Left renal cortex interstitium (tissue), 4 donors: Measurements from ENCODE around the gene SLC35D2. TPM values are rescaled to one million over a fixed set of nuclear protein-coding genes. Genes with fewer than 3 reads are reported as not detected.
"Not testable (repeated sequence)": the region's sequence is repeated elsewhere in the genome, so short reads cannot be mapped to it uniquely, and the experiment has no call there.

Experiments
- DNase-seq, 4 donors: peaks; one replicate each; pipeline ENCODE4 v3.0.0-alpha.2; 2013; ENCODE audit warnings: low read depth in 4 of 4, low spot score in 2 of 4, missing footprints in 1 of 4
- polyA plus RNA-seq, 4 donors: library from polyadenylated mRNA; unstranded; fragments of 120-200 nt; gene quantifications; one replicate each; pipeline ENCODE4 v1.2.1, GENCODE V29; 2013; ENCODE audit not compliant: insufficient read length in 4 of 4

Gene SLC35D2
- polyA plus RNA-seq, 4 donors, result 34.6 to 38.7 (median 37.6) TPM

DNA sequence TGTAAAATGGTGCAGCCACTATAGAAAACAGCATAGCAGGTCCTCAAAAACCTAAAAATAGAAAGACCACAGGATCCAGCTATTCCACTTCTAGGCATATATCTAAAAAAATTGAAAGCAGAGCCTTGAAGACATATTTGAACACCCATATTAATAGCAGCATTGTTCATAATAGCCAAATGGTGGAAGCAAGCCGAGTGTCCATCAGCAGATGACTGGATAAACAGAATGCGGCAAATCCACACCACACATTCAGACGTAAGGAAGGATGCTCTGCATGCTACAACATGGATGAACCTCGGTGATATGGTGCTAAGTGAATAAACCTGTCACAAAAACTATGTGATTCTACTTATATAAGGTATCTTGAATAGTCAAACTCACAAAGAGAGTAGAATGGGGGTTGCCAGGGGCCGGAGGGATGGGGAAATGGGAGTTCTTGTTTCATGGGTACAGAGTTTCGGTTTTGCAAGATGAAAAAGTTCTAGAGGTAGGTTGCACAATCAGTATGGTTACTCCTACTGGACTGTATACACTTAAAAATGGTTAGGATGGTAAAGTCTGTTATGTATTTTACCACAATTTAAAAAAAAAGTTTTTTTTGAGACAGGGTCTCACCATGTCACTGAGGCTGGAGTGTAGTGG, 64.5 kb downstream of the SLC35D2 start:
- no peak for DNase-seq

DNA sequence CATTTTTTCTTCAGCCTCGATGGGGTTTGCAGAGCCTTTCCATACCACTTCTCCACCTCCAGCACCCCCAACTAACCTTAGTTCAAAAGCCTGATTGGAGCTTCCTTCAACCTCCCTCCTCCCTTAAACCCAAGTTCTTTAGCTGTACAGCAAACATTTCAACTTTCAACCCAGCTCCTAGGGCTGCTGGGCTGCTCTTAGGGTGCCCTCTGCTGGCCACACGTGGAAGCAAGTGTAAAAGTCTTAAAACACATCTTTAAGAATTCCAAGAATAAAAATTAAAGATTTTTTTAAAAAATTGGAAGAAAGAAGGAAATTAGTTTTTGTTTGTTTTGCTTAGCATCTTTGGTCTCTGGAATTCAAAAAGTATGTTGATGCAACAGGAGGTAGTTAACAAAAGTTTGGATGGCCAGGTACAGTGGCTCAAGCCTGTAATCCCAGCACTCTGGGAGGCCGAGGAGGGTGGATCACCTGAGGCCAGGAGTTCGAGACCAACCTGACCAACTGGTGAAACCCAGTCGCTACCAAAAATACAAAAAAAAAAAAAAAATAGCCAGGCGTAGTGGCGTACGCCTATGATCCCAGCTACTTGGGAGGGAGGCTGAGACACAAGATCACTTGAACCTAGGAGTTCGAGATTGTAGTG, 66.1 kb downstream of the SLC35D2 start:
- DNase-seq, result peak in 3 of 4 donors; percentile 24 to 48 (median 45)

DNA sequence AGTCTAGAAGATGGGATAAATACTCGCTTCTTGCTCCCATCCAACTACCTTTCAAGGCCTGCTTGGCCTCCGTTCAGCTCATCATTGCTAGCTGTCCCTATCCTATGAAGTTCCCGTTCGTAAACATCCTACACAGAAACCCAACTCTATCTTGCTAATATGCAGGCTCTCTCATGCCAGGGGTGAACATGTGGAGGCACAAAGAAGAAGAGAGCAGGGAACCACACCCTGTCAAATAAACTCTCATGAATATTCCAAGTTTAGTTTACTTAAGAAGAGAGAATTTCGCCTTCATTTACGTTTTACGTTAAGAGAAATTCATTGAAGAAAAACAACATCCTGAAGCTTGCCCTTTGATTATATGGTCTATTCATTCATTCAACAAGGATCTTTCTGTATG, 73.7 kb downstream of the SLC35D2 start:
- DNase-seq, result no peak

DNA sequence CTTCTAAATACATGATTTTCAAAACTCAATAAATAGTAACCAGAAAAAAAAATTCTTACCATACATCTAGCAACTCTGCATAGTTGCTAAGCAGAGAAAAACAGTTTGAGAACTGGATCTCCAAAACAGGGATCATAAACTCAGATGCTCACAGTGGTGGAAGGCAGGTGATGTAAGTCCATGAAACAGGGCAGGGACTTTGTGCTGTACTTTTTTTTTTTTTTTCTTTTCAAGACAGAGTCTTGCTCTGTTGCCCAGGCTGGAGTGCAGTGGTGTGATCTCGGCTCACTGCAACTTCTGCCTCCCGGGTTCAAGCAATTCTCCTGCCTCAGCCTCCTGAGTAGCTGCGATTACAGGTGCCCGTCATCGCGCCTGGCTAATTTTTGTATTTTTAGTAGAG, 76.6 kb downstream of the SLC35D2 start:
- DNase-seq, result not testable (repeated sequence)

DNA sequence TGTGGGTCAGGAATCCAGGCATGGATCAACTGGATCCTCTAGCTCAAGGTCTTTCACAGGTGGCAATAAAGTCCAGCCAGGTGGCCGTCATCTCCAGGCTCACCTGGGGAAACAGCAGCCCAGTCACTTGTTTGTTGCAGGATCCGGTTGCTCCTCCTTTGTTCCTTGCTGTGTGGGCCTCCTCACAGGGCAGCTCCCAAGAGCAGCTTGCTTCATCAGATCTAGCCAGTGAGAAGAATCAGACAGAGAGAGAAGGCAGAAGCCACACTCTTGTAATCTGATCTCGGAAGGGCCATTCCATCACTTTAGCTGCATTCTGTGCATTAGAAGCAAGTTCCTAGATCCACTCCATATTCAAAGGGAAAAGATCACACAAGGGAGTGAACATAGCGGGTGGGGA, 78.3 kb downstream of the SLC35D2 start:
- no peak for DNase-seq

DNA sequence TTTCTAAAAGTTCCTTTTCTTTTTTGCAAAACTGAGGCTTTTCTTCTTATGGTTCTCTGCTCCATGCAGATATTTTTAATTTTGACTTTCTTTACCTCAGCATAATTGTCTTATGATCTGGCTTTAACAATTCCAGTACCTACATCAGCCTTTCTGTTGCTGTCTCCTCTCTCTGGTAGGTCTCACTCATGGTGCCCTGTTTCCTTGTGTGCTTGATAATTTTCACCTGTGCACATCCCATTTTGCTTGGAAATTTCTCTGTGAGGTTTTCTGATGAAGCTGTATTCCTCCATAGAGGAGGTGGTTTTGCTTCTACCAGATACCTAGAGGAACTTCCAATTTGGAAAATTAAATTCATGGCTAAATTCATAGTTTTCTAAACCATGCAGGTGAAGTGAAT, 79.3 kb downstream of the SLC35D2 start:
- no peak for DNase-seq

DNA sequence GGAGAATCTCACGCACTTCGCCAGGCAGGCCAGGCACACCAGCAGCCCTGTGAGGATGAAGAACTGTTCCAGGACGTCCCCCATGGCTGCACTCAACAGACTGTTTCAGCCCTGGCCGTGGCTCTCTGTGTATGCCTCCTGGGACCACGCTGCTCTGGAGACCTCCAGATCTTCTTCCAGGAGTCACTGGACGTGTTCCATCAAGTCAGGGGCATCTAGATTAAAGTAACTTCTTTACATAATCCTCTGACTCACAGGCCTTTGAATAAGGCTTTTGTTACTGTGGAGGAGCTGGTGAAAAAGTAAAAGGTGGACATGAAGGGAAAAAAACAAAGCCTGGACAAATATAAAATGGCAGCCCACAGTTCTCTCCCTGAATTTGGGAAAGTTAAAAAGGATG, 81.5 kb downstream of the SLC35D2 start, which contains the start of gene HSD17B3:
Gene HSD17B3, minus strand, starts transcription at position 156 of the 400 bp plus-strand sequence. Its CDS starts 72 bp downstream, at position 84.
- DNase-seq, result no peak

DNA sequence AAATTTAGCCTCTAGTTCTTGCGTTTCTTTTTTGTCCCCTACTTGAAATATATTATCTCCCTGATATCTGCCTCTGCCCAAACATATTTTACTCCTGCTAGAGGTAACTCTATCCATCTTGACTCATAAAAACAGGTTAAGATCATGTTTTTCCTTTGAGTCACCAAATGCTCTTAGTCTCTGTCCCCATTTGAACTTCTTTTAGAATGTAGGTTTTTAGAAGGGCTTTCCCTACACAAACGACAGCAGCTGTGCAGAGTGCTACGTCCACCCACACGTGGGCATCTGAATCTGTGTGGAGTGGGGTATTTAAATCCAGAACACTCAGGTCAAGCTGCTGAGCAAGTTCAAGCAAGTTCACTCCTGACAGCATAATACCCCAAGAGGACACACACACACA, 83.7 kb downstream of the SLC35D2 start:
- no peak for DNase-seq

DNA sequence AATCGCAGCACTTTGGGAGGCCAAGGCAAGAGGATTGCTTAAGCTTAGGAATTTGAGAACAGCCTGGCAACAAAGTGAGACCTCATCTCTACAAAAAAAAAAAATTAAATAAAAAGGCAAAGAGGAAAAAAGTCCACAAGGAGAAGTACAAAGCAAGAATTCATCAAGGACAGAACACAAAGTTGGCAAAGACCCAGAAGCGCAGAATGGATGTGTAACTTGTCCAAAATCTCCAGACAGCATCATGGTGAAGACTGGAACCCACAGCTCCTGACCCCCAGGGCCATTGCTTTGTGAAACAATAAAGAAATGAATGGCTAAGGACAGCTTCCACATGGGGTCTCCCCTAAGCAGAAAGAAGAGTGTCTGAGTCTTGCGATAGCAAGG, 89.4 kb downstream of the SLC35D2 start:
- DNase-seq, result no peak

DNA sequence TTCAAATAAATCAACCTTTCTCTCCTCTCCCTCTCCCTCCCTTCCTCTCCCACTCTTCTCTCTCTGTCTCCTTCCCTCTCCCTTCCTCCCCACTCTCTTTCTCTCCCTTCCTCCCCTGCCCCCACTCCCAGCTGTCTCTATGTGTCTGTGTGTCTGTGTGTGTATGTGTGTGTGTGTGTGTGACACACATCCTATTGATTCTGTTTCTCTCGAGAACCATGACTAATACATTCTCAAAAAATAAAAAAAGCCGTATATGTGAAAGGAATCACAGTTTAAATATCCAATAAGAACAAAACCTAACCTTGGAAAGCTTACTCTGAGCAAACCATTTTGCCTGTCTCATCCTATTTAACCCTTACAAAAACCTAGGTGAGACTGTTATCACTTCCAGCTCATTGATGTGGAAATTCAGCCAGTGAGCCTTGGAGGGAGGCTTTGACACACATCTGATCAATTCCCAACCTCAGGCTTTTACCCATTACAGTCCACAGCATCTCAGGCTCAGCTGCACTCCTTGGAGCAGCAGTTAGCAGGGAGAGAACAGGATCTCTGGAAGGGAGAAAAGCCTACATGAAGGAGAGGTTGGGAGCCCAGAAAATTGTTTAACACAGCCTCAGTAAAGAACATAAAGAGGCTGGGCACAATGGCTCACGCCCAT, 89.9 kb downstream of the SLC35D2 start:
- no peak for DNase-seq

DNA sequence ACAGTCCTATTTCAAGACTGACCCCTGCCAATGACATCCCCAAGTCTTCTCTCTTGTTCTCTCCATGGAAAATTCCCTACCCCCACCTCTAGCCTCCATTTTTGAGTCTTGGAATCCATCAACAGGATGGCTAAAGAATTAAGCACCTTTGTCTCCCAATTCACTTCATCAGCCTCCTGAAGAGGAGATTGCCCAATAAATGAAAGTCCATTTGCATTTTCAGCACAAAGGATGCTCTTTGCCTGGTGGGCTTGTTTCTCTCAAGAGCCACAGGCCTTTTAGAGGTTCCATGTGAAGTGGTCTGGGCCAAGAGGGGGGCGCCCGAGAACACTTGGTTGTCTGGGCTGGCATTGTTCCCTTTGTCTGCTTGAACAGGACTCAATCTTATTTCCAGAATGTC, 94.1 kb downstream of the SLC35D2 start:
- no peak for DNase-seq

DNA sequence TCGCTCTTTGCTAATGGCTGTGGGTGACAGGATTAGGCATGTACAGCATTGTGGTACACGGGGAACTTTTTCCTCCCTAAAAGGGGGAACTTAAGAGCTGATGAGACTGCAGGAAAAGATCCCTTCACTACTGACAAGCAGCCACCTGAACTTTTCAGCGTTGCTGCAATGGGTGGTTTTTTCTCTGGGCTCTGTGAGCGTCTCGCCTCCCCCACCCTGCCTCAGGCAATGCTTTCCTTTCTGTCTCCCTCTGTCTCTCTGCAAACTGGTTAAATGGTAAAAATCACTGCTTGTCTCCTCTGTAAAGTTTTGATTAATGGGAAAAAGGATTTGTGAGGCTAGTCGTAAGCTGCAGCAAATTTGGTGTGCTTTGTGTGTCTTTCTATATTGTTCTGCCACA, 101.9 kb downstream of the SLC35D2 start:
- no peak for DNase-seq

DNA sequence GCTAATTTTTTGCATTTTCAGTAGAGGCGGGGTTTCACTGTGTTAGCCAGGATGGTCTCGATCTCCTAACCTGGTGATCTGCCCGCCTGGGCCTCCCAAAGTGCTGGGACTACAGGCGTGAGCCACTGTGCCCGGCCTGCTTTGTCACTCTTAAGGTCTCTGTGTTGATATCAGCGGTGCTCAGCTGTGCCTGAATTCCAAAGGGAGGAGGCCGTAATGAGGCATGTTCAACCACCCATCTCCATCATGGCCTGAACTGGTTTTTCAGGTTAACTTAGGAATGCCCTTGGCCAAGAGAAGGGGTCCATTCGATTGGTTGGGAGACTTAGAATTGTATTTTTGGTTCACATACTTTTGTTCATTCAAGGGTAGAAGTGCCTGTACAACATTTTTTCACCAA, 103.6 kb downstream of the SLC35D2 start:
- peak in 2 of 4 donors; percentile 8 to 54 for DNase-seq

DNA sequence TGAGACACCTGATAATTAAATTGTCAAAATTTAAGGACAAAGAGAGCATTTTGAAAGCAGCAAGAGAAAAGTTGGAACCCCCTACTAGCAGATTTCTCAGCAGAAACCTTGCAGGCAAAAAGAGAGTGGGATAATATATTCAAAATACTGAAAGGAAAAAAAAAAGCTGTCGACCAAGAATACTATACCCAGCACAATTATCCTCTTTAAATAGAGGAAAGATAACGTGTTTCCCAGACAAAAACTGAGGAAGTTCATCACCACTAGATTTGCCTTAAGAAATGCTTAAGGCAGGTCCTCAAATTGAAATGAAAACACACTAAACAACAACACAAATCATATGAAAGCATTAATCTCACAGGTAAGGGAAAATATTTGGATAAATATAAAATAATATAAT, 108.6 kb downstream of the SLC35D2 start:
- DNase-seq, result no peak

Other genes with a start within 250 kb of the SLC35D2 start
- gene HSD17B3, start 81.5 kb downstream of the SLC35D2 start, polyA plus RNA-seq, result 1 to 10 TPM in 2 of 4 donors, under 1 TPM in 2; 0.45 to 1.5 (median 0.91) TPM
- gene ZNF367, start 34.7 kb upstream of the SLC35D2 start, polyA plus RNA-seq, result 10 to 100 TPM in 2 of 4 donors, 1 to 10 TPM in 2; 9.0 to 11.8 (median 9.6) TPM
- gene HABP4, start 66.5 kb upstream of the SLC35D2 start, polyA plus RNA-seq, result 10 to 100 TPM; 20.0 to 22.0 (median 21.2) TPM
- gene CDC14B, start 236.1 kb upstream of the SLC35D2 start, polyA plus RNA-seq, result 10 to 100 TPM; 23.6 to 32.9 (median 27.2) TPM